ENCODE results near the gene NFATC3.

Gene NFATC3

GRCh38 chr16:68250951-68251350 is 165.8 kb downstream of the NFATC3 start:
- no peak for TF ChIP-seq CTCF (conservative IDR thresholded peaks at IDR 0.05)
- H3K27ac ChIP-seq: no peak overlapping the region

- no peak overlapping the region for H3K27ac ChIP-seq
- TF ChIP-seq CTCF (conservative IDR thresholded peaks at IDR 0.05): no peak
Observed at GRCh38 chr16:68251832-68252231, 166.7 kb downstream of the NFATC3 start.

GRCh38 chr16:68252383-68252782 is 167.2 kb downstream of the NFATC3 start:
- no peak for TF ChIP-seq CTCF (conservative IDR thresholded peaks at IDR 0.05)
- no peak overlapping the region for H3K27ac ChIP-seq

GRCh38 chr16:68253721-68254120 is 168.6 kb downstream of the NFATC3 start:
- no peak overlapping the region for H3K27ac ChIP-seq
- TF ChIP-seq CTCF (conservative IDR thresholded peaks at IDR 0.05): no peak

- no peak overlapping the region for H3K27ac ChIP-seq
- TF ChIP-seq CTCF (conservative IDR thresholded peaks at IDR 0.05): no peak
Observed at GRCh38 chr16:68255712-68256111, 170.5 kb downstream of the NFATC3 start.

- H3K27ac ChIP-seq: no peak overlapping the region
- no peak for TF ChIP-seq CTCF (conservative IDR thresholded peaks at IDR 0.05)
Observed at GRCh38 chr16:68257251-68257905, 172.2 kb downstream of the NFATC3 start.

- no peak for TF ChIP-seq CTCF (conservative IDR thresholded peaks at IDR 0.05)
- no peak overlapping the region for H3K27ac ChIP-seq
Observed at GRCh38 chr16:68257906-68258800, 173.0 kb downstream of the NFATC3 start.
